NCI-H1930 (cell line): Measurements from ENCODE around the gene HAX1.
"Not testable (repeated sequence)": the region's sequence is repeated elsewhere in the genome, so short reads cannot be mapped to it uniquely, and the experiment has no call there.

Experiments used
- DNase-seq, 2 experiments: peaks; one replicate each; lab custom pipeline; 2025; lab: John Stamatoyannopoulos, UW

HAX1 gene

GRCh38 chr1:154287591-154287990 is 15.2 kb downstream of the HAX1 start:
- not testable (repeated sequence) for DNase-seq

GRCh38 chr1:154288661-154289060 is 16.2 kb downstream of the HAX1 start:
- no peak for DNase-seq

- no peak for DNase-seq
These were observed 18.5 kb downstream of the HAX1 start for GRCh38 chr1:154290921-154291320.

GRCh38 chr1:154295408-154296235 is 23.2 kb downstream of the HAX1 start:
- no peak for DNase-seq

GRCh38 chr1:154301582-154301981 is 29.2 kb downstream of the HAX1 start:
- DNase-seq, result no peak

- DNase-seq, result no peak
These were observed 32.4 kb downstream of the HAX1 start for GRCh38 chr1:154304664-154305337.

- DNase-seq, result no peak
These were observed 33.7 kb downstream of the HAX1 start for GRCh38 chr1:154306151-154306550.

GRCh38 chr1:154307670-154308270 is 35.3 kb downstream of the HAX1 start:
- not testable (repeated sequence) for DNase-seq

GRCh38 chr1:154309136-154309535 is 36.7 kb downstream of the HAX1 start:
- not testable (repeated sequence) for DNase-seq

GRCh38 chr1:154312229-154313065 is 40.0 kb downstream of the HAX1 start:
- DNase-seq, result not testable (repeated sequence)

GRCh38 chr1:154313066-154313356 is 40.6 kb downstream of the HAX1 start:
- DNase-seq, result no peak

GRCh38 chr1:154314226-154314625 is 41.8 kb downstream of the HAX1 start:
- DNase-seq, result not testable (repeated sequence)

- DNase-seq, result no peak
These were observed 44.3 kb downstream of the HAX1 start for GRCh38 chr1:154316704-154317103.

- no peak for DNase-seq
These were observed 46.0 kb downstream of the HAX1 start for GRCh38 chr1:154318386-154318785.

- no peak for DNase-seq
These were observed 48.6 kb downstream of the HAX1 start, which contains the start of gene AQP10 for GRCh38 chr1:154320882-154321608. AQP10 (plus strand) TSS chr1:154321093; CDS start chr1:154321156, 63 bp downstream.

- not testable (repeated sequence) for DNase-seq
These were observed 49.1 kb downstream of the HAX1 start for GRCh38 chr1:154321609-154321934.

- DNase-seq, result no peak
These were observed 51.1 kb downstream of the HAX1 start for GRCh38 chr1:154323493-154323892.

GRCh38 chr1:154324241-154324640 is 51.8 kb downstream of the HAX1 start:
- no peak for DNase-seq

- DNase-seq, result peak; percentile 82
These were observed 52.5 kb downstream of the HAX1 start, which contains the start of gene ATP8B2 for GRCh38 chr1:154324669-154325582. ATP8B2 (plus strand) TSS chr1:154325525; CDS start chr1:154328142, 2,617 bp downstream.
